Keratinocyte (primary cell): ENCODE results near the gene ASPSCR1. TPM values are rescaled to one million over a fixed set of nuclear protein-coding genes. Genes with fewer than 3 reads are reported as not detected.
A peak's percentile ranks its signal among the peaks of the same experiment; 100 is the strongest.

Experiments
- DNase-seq: peaks from one replicate; pipeline ENCODE4 v3.0.0-alpha.2; 2011; ENCODE audit warnings: low read depth, missing footprints, low spot score
- FAIRE-seq: peaks from 2 replicates; lab custom pipeline; 2011; peaks lifted over from hg19 to GRCh38; lab: Jason Lieb, UNC
- H2AFZ ChIP-seq: 2 replicates; pipeline ENCODE4 v1.6.0; 2012; ENCODE audit warnings: low read length, control low read depth, inconsistent platforms; ENCODE audit not compliant: control insufficient read depth
- H3K27ac ChIP-seq: 2 replicates; pipeline ENCODE4 v1.5.1; 2011; ENCODE audit warnings: low read length; ENCODE audit not compliant: control insufficient read depth, insufficient read depth
- H3K27me3 ChIP-seq: 3 replicates; pipeline ENCODE4 v1.6.0; 2011; ENCODE audit warnings: low read length; ENCODE audit not compliant: control insufficient read depth, insufficient read depth; ENCODE audit errors: extremely low read depth
- H3K36me3 ChIP-seq, 2 experiments: 2 replicates in 1 of 2; 3 replicates in 1 of 2; pipeline ENCODE4 v1.5.1; 2011; ENCODE audit warnings: low read length in 2 of 2, mild to moderate bottlenecking in 1 of 2; ENCODE audit not compliant: control insufficient read depth in 2 of 2, insufficient read depth in 2 of 2; ENCODE audit errors: extremely low read depth in 1 of 2
- H3K4me1 ChIP-seq: 3 replicates; pipeline ENCODE4 v1.5.1; 2011; ENCODE audit warnings: low read length; ENCODE audit not compliant: control insufficient read depth, insufficient read depth; ENCODE audit errors: extremely low read depth
- H3K4me2 ChIP-seq: 3 replicates; pipeline ENCODE4 v1.6.0; 2011; ENCODE audit warnings: low read depth, low read length; ENCODE audit not compliant: control insufficient read depth, insufficient read depth; ENCODE audit errors: extremely low read depth
- H3K4me3 ChIP-seq, 3 experiments: fragments of 200-600 bp in 1 of 3; sonication (generic) in 1 of 3; 2 replicates in 2 of 3; 3 replicates in 1 of 3; pipeline ENCODE4 v1.5.1; 2011 to 2016; ENCODE audit warnings: low read length in 3 of 3, mild to moderate bottlenecking in 3 of 3, control low read depth in 2 of 3, inconsistent platforms in 1 of 3, low read depth in 1 of 3, mixed read lengths in 1 of 3, mixed run types in 1 of 3, moderate library complexity in 1 of 3; ENCODE audit not compliant: control insufficient read depth in 2 of 3, insufficient read depth in 2 of 3; ENCODE audit errors: extremely low read depth in 1 of 3
- H3K79me2 ChIP-seq: 2 replicates; pipeline ENCODE4 v1.6.0; 2012; ENCODE audit warnings: low read length; ENCODE audit not compliant: control insufficient read depth, insufficient read depth
- H3K9ac ChIP-seq: 3 replicates; pipeline ENCODE4 v1.6.0; 2011; ENCODE audit warnings: low read length; ENCODE audit not compliant: control insufficient read depth, insufficient read depth; ENCODE audit errors: extremely low read depth
- H3K9me1 ChIP-seq: 3 replicates; pipeline ENCODE4 v1.6.0; 2011; ENCODE audit warnings: low read length; ENCODE audit not compliant: control insufficient read depth, insufficient read depth; ENCODE audit errors: extremely low read depth
- H3K9me3 ChIP-seq: 2 replicates; pipeline ENCODE4 v1.5.1; 2012; ENCODE audit warnings: low read depth, low read length; ENCODE audit not compliant: control insufficient read depth
- H4K20me1 ChIP-seq: 3 replicates; pipeline ENCODE4 v1.6.0; 2011; ENCODE audit warnings: low read length; ENCODE audit not compliant: control insufficient read depth, insufficient read depth; ENCODE audit errors: extremely low read depth
- CTCF ChIP-seq, 3 experiments: IDR thresholded peaks in 1 of 3; conservative IDR thresholded peaks in 1 of 3; optimal IDR thresholded peaks in 1 of 3; 2 replicates in 2 of 3; 3 replicates in 1 of 3; pipeline versions ENCODE3 to v1.5.1; 2011; ENCODE audit warnings: low read length in 3 of 3, mild to moderate bottlenecking in 3 of 3, moderate library complexity in 2 of 3, control low read depth in 1 of 3, inconsistent platforms in 1 of 3; ENCODE audit not compliant: insufficient read depth in 2 of 3; ENCODE audit errors: extremely low read depth in 1 of 3
- EZH2 ChIP-seq: IDR thresholded peaks from one replicate; pipeline ENCODE4 v1.6.1; 2012; ENCODE audit warnings: inconsistent platforms, mild to moderate bottlenecking, low read length, moderate library complexity
- dilution Hi-C: fragments of 300-500 bp; cut with MboI; formaldehyde crosslinking; loops from one replicate; pipeline ENCODE4 v1.7.0; 2020; ENCODE audit warnings: low sequenced_read_pairs; ENCODE audit not compliant: extremely low pct_ligation_motif_present
- polyA plus RNA-seq, 5 experiments: library from polyadenylated mRNA; depleted of rRNA in 3 of 5; stranded (reverse) in 3 of 5; stranded (forward) in 1 of 5; unstranded in 1 of 5; fragments of >200 nt; gene quantifications; 1 replicate in 1 of 5; 2 replicates in 3 of 5; 3 replicates in 1 of 5; pipeline versions ENCODE4 v1.2.1 to v1.2.3, GENCODE V29; 2011 to 2012; ENCODE audit warnings: missing spikeins in 2 of 5, low read depth in 1 of 5, low replicate concordance in 1 of 5

Gene ASPSCR1
- polyA plus RNA-seq, 1 donor (not counting 4 experiments of a cell fraction or from before 2014, with no cell fraction given) = 5.2 TPM

- no peaks in the 10 kb centered on the region for H3K27me3 ChIP-seq
- no peaks in the 10 kb centered on the region for H4K20me1 ChIP-seq
- no peak overlapping the region for H3K4me3 ChIP-seq
- no peak overlapping the region for H3K27ac ChIP-seq
- peaks cover 2% of the 10 kb centered on the region for H3K9me1 ChIP-seq
- H2AFZ ChIP-seq = no peak overlapping the region
- no peaks in the 10 kb centered on the region for H3K9me3 ChIP-seq
- DNase-seq (no peak), FAIRE-seq (no peak)
- TF ChIP-seq CTCF (optimal IDR thresholded peaks at IDR 0.05 in 1 of 3, IDR thresholded peaks at IDR 0.05 in 1 of 3, conservative IDR thresholded peaks at IDR 0.05 in 1 of 3; ENCODE audit: extremely low read depth in 1 of 3, insufficient read depth in 2 of 3, low read length in 3 of 3) (no peak), EZH2 (no peak)
- H3K4me2 ChIP-seq = no peak overlapping the region
- dilution Hi-C loops = no loop called here
- peaks cover 32% of the 10 kb centered on the region for H3K4me1 ChIP-seq
- no peaks in the 10 kb centered on the region for H3K79me2 ChIP-seq
- no peak overlapping the region for H3K9ac ChIP-seq
- H3K36me3 ChIP-seq = no peaks in the 10 kb centered on the region
Observed at GRCh38 chr17:82004517-82005455, 27.4 kb downstream of the ASPSCR1 start.

- dilution Hi-C loops = no loop called here
- DNase-seq = no peak
- Histone ChIP-seq H3K4me2 (peak overlapping the region; percentile 49), H3K36me3 (no peaks in the 10 kb centered on the region), H3K9me1 (peaks cover 2% of the 10 kb centered on the region), H4K20me1 (no peaks in the 10 kb centered on the region), H3K9me3 (no peaks in the 10 kb centered on the region), H3K4me3 (no peak overlapping the region), H3K79me2 (no peaks in the 10 kb centered on the region), H2AFZ (no peak overlapping the region), H3K4me1 (peaks cover 32% of the 10 kb centered on the region), H3K9ac (no peak overlapping the region), H3K27ac (no peak overlapping the region), H3K27me3 (no peaks in the 10 kb centered on the region)
- FAIRE-seq = no peak
- no peak for TF ChIP-seq CTCF (optimal IDR thresholded peaks at IDR 0.05 in 1 of 3, IDR thresholded peaks at IDR 0.05 in 1 of 3, conservative IDR thresholded peaks at IDR 0.05 in 1 of 3; ENCODE audit: extremely low read depth in 1 of 3, insufficient read depth in 2 of 3, low read length in 3 of 3)
- TF ChIP-seq EZH2 = no peak
Observed at GRCh38 chr17:82005701-82006348, 28.4 kb downstream of the ASPSCR1 start.
